ENCODE measurements around the gene LSM4.

Gene LSM4

DNA sequence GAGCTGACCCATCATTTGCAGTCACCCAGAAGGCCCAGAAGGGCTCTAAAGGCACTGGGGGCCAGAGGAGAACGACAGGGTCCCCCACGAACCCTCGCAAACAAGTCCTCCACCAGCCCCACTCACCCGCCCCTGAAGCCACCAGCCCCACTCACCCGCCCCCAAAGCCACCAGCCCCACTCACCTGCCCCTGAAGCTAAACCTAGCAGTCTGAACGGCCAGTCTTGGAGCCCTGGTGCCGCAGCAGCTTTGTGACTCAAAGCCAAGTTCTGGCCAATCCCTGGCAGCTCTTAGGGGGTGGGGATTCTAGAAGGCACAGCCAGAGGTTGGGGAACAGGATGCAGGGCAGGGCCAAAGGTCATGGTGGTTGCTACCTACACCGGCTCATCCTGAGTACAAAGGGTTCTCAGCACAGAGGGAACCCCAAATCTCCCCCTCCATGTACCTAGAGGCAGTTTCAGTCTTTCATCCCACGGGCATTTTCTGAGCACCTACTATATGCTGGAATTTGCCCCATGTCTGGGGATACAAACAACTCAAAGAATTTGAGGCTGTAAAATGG lies 48.6 kb downstream of the LSM4 start, which contains the start of gene IQCN:
TSS of gene IQCN (minus strand) at position 234 of the 562 bp plus-strand sequence. CDS start 4,974 bp downstream, outside the sequence.
- DNase-seq, result no peak

DNA sequence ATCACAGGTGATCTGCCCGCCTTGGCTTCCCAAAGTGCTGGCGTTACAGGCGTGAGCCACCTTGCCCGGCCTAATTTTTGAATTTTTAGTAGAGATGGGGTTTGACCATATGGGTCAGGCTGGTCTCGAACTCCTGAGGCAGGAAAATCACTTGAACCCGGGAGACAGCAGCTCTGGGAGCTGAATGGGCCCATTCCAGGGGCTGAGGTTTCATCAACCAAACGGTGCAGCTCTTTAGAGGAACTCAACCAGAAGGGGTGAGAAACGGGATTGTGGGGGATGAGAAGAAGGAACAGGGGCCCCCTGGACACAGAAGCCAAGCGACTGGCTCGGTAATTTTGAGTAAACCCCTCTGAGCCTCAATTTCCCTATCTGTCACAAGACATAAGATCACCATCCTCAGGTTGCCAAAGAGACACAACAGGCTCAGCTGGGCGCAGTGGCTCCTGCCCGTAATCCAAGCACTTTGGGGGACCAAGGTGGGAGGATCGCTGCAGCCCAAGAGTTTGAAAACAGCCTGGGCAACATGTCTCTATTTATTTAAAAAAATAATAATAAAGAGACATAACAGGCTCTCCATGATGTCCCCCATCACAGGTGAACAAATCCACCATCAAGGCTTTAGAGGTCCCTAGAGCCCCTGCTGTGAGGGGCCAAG lies 49.2 kb downstream of the LSM4 start:
- DNase-seq, result no peak

DNA sequence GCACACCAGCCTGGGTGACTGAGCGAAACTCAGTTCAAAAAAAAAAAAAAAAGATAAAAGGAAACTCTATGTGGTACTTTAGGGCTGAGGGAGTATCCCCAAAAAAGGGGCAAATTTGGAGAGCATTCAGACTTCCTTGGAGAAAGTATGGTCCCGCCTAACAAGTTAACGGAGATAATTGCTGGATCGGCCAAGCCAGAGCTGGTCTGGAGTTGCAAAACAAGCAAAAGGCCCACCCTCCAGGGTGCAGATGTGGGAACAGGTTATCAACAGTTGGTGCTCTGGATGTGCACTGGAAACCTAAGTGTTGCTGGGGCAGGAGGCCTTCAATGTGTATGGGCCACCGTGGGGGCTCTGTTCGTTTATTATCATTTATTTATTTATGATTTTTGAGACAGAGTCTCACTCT lies 51.4 kb downstream of the LSM4 start:
- no peak for DNase-seq

DNA sequence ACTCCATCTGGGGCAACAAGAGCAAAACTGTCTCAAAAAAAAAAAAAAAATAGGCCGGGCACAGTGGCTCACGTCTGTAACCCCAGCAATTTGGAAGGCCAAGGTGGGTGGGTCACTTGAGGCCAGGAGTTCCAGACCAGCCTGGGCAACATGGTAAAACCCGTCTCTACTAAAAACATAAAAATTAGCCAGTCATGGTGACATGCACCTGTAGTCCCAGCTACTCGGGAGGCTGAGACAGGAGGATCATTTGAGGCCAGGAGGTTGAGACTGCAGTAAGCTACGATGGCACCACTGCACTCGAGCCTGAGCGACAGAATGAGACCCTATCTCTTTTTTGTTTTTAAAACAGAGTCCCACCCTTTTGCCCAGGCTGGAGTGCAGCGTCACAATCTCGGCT lies 52.5 kb downstream of the LSM4 start:
- no peak for DNase-seq

DNA sequence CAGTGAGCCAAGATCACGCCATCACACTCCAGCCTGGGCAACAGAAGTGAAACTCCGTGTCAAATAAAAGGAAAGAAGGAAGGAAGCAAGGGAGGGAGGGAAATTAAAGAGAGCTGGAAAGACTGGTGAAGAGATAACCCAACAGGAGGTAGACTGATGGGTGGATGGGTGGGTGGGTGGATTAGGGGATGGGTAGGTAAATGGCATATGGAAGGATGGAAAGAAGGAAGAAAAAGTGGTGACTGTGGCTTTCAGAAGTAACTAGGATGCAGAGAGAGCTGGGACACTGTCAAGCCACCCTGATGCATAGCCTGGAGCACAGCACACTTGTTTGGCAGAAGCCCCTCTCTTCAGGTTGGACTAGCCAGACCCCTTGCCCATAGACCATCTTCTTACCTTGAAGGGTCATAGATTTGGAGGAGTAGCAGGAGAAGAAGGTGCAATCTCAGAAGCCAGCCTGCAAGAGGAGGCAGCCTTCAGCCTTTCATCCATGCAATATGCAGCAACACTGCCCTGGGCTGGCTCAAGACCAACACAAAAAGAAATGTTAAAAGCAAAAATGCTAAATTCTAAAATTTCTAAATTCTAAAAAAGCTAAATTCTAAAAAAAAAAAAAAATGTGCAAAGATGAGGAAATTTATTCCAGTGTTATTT lies 53.7 kb downstream of the LSM4 start:
- no peak for DNase-seq

DNA sequence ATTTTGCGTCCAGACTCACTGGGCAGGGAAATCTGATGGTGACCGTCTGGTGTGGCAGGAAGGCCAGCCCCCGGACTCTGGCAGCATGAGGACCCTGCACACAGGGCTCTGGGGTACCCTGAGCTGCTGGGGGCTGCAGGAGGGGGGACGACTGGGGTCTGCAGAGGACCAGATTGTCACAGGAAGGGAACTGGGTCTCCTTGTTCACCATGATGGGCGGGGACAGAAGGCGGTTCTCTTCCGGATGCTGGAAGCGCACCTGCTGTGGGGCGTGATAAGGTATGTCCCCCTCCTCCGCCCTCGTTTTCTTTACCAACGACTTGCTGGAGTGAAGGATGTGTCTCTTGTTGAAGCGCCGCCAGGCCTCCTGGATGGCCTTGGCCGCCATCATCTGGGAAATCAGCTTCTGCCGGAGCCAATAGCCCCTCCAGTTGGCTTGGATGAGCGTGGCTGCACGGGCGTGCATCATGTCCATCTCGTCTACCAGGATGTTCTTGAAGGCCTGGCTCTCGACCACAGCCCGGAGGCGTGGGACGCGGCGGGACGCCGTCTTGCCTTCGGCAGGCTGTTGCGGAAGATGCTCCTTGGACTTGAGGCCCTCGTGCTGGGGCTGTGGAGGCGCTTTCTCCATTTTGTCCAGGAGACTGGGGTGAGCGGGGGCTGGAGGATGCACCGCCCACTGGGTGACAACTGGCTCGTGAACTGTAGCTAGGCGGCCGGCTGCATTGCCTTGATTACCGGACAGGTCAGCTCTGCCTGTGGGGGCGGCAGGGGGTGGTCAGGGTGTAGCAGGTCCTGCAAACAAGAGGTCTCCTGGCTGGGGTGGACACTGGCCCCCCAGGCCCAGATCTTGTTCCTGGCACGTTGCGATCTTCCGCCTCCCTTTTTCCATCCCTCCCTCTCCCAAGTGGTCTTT lies 55.8 kb downstream of the LSM4 start:
- DNase-seq, result no peak

DNA sequence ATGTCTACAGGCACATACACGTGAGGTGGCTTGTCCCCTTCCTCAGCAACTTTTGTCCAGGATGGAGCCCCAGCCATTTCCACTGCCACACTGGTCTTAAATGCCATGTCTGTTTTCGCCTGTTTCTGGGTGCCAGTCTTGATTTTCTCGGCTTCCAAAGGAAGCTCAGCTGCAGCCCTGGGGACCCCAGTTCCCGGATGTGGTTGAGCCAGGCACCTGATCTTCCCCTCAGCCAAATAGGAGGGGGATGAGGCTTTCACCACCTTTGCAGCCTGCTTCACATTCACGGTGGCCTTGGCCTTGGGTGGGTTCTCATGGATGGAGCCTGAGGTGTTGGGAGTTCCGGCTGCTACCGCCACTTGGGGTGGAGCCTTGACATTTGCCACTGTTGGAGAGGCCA lies 57.3 kb downstream of the LSM4 start:
- no peak for DNase-seq

DNA sequence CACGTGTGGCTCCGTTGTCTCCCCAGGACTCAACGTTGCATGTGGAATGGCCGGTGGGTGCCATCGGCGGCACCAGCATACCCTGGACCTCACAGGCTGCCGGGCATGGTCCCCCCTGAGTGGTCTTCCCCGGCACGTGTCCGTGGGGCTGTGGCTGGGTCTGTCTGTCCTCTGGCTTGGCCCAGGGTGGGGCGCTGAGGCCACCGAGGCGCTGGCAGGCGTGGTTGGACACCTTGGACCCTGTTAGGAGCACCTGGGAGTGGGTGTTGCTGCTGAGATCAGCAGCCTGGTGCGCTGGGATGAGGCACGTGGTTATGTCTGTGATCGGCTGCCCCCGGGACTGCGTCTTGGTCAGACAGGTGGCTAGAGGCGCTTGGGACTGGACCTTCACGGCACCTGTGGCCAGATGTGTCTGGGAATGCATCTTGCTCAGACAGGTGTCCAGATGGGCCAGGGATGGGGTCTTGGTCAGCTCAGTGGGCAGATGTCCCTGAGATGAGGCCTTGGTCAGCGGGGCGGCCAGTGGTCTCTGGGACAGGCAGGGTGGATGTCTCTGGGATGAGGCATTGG lies 57.8 kb downstream of the LSM4 start:
- no peak for DNase-seq

DNA sequence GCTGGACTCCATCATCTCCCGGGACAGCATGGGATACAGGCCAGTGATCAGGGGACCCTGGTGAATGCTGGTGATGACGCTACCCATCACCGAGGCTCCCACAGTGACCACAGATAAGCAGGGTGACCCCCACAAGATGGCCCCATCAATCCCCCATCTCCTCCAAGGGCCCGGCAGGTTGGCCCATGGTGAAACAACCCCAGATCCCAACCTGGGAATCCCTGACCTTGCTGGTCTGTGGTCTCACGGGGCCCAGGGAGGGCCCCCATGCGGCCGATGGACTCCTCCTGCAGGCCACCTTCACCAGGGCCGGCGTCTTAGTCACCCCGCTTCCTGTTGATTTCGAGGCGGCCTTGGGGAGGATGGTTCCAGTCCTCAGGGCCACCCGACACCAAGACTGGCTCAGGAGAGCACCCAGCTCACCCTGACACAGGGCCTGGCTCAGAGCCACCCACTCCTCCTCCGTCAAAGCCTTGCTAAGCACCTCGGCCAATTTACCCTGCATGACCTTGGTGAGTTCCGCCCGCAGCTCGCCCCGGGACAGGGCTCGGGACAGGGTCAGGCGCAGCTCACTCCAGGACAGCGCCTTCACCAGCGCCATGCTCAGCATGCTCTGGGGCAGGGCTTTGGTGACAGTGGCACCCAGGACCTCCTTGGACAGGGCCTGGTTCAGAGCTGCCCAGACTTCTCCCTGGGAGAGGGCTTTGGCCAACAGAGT lies 58.6 kb downstream of the LSM4 start:
- DNase-seq, result no peak

DNA sequence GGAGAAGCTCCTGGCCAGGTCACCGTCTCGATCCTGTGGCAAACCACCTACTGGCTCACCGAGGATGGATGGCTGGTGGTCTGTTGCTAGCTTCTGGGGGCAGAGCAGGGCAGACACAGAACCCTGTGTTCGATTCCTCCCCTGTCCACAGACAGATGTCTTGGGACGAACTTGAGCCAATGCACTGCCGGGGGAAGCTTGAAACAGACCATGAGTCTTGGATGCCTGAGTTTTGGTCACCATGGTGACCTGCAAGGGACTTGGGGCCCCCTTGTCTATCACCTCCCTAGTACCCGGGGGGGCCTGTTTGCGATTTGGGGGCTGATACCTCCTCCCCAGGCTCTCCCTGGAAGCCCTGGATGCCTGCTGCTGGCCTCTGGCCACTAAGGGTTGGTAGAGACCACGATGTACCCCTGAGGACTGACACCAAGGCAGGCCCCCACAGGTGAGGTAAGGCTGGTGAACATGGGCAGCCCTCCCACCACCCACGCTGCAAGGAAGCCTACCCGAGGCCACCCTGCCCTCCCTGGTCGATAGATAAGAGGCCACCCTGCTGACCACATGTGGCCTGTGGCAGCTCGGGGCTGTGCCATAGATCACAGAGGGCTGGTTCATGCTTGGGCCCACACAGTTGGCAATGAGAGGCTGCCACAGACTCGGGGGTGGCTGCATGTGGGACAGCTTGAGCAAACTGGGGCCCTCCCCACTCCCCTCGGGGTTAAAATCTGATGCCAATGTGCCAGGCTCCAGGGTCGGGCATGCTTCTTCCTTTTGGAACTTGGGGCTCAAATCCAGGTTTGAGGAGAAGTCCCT lies 59.3 kb downstream of the LSM4 start:
- DNase-seq, result no peak

DNA sequence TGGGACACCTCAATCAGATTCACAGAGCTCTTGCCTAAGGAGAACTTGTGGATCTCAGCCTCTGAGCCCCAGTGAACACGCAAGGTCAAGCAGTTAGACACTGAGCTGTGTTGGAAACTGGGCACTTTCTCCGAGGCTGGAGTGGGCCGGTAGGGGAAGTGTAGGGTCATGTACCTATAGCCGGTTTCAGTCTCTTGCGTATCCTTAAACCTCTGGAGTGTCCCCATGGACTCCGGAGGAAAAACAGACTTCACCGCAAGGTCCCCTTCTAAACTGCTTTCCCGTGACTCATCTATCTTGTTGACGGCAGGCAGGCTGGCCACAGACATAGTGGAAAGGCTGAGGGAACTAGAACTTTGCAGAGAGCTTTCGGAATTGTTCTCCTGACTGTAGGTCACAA lies 60.0 kb downstream of the LSM4 start:
- DNase-seq, result no peak

DNA sequence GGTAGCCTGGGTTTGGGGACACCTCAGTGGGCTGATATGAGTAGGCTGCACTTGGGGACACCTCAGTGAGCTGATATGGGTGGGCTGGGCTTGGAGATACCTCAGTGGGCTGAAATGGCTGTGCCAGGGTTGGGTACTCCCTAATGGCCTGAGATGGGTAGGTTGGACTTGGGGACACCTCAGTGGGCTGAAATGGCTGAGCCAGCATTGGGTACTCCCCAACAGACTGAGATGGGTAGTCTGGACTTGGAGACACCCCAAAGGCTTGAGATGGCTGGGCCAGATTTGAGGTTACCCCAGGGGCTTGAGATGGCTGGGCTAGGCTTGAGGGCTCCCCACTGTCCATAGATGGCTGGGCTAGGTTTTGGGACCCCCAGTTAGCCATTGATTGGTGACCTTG lies 60.7 kb downstream of the LSM4 start:
- no peak for DNase-seq

DNA sequence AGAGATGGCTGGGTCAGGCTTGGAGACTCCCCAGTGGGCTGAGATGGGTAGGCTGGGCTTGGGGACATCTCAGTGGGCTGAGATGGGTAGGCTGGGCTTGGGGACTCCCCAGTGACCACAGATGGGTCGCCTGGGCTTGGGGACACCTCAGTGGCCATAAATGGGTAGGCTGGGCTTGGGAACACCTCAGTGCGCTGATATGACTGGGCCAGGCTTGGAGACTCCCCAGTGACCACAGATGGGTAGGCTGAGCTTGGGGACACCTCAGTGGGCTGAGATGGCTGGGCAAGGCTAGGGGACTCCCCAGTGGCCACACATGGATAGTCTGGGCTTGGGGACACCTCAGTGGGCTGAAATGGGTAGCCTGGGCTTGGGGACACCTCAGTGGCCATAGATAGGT lies 61.4 kb downstream of the LSM4 start:
- no peak for DNase-seq

DNA sequence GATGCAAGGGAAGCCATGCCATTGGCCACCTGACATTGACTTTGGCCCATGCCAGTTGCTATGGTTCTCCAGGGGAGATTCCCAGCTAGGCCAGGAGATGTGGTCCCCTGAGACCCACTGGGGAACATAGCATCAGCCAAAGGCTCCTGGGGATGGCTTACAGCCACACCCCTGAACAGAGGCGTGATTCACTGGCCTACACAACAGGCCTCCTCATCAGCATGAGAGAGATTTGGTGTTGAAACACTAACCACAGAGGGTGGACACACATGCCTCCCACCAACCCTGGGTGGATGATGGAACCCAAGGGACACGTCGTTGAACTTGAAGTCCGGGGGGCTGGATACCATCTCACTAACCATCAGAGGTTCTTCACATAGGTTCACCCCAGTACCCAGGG lies 63.0 kb downstream of the LSM4 start:
- DNase-seq, result no peak

DNA sequence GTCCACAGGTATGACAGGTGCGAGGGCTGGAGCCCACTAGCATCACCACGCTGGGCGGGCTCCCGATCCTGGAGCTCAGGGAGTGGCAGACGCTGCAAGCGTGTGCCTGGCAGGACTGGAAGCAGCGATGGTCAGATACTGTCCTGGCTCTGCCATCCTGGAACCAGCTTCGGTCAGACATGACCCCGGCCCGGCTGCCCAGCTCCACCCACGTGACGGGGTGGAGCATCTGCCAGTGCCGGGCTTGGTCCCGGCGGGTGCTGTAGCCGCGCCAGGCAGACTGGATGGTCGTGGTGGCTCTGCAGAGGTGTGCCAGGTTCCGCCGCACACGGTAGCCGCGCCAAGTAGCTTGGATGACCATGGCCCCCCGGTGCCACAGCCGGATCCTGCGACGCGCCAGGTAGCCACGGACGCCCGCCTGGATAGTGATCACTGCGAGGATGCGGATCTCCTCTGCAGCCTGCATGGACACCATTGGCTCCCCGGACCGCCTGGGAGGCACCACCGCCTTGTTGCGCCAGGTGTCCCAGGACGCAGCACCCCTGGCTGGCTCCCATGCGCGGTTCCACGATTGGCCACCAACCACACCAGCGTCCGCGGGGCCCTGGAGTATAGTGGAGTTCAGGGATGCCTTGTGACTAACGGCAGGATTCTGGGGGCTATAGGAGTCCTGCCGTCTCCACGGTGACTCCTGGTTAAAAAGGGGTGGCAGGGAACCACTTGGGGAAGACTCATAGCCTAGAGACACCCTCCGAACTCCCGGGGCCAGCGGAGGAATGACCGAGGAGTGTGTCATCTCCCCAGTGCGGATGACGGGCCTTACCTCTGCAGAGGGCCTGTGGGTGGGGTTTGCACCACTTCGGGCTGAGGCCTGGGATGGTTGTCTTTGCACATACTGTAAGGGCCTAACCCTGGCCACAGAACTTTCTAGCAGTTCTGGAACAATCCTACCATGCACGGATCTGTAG lies 65.1 kb downstream of the LSM4 start:
- DNase-seq, result no peak
